ENCODE data around the gene SYT1. TPM values are rescaled to one million over a fixed set of nuclear protein-coding genes. Genes with fewer than 3 reads are reported as not detected.

Gene SYT1
- total RNA-seq, 2 donors from 2014 or later: 1.0 to 22.7 TPM

- H3K27me3 ChIP-seq: no peaks in the 10 kb centered on the region
- H3K4me3 ChIP-seq: no peak overlapping the region
- H3K4me1 ChIP-seq: no peaks in the 10 kb centered on the region
- no peak for DNase-seq
- no peak overlapping the region for H3K27ac ChIP-seq
- TF ChIP-seq CTCF (IDR thresholded peaks at IDR 0.05) (no peak), POLR2A (IDR thresholded peaks at IDR 0.05) (no peak)
- ATAC-seq: no peak
- H3K9me3 ChIP-seq: no peaks in the 10 kb centered on the region
- intact Hi-C loops (cut with DNase I): no loop called here
- H3K36me3 ChIP-seq (replicated peaks in 1 of 2; ENCODE audit: insufficient read depth in 1 of 2, low read depth in 2 of 2): no peaks in the 10 kb centered on the region
- 59 to 68% methylated on average over 10 of the region's 10 CpGs for WGBS, 2 donors
Measured at GRCh38 chr12:79317179-79317847, 452.7 kb downstream of the SYT1 start.

GRCh38 chr12:79322905-79323304, 458.3 kb downstream of the SYT1 start:
- DNase-seq: no peak
- WGBS, 2 donors: 24 to 30% methylated on average over 1 of the region's 1 CpG
- Histone ChIP-seq H3K4me1 (no peaks in the 10 kb centered on the region), H3K36me3 (replicated peaks in 1 of 2; ENCODE audit: insufficient read depth in 1 of 2, low read depth in 2 of 2) (no peaks in the 10 kb centered on the region), H3K4me3 (no peak overlapping the region), H3K27ac (no peak overlapping the region), H3K27me3 (no peaks in the 10 kb centered on the region), H3K9me3 (no peaks in the 10 kb centered on the region)
- intact Hi-C loops (cut with DNase I): no loop called here
- ATAC-seq: no peak
- TF ChIP-seq CTCF (IDR thresholded peaks at IDR 0.05): no peak
- no peak for TF ChIP-seq POLR2A (IDR thresholded peaks at IDR 0.05)

GRCh38 chr12:79324571-79324970, 460.0 kb downstream of the SYT1 start:
- H3K27ac ChIP-seq: no peak overlapping the region
- no peak for ATAC-seq

GRCh38 chr12:79326222-79326621, 461.6 kb downstream of the SYT1 start:
- TF ChIP-seq CTCF (IDR thresholded peaks at IDR 0.05) (no peak), POLR2A (IDR thresholded peaks at IDR 0.05) (no peak)
- Histone ChIP-seq H3K9me3 (no peaks in the 10 kb centered on the region), H3K36me3 (replicated peaks in 1 of 2; ENCODE audit: insufficient read depth in 1 of 2, low read depth in 2 of 2) (no peaks in the 10 kb centered on the region), H3K4me1 (no peaks in the 10 kb centered on the region), H3K4me3 (no peak overlapping the region), H3K27me3 (no peaks in the 10 kb centered on the region), H3K27ac (no peak overlapping the region)
- ATAC-seq: no peak
- WGBS, 2 donors: 66% methylated on average over 2 of the region's 2 CpGs
- intact Hi-C loops (cut with DNase I): no loop called here
- DNase-seq: no peak

More at GRCh38 chr12:79324571-79324970, 460.0 kb downstream of the SYT1 start:
- Histone ChIP-seq H3K4me3 (no peak overlapping the region), H3K9me3 (no peaks in the 10 kb centered on the region), H3K36me3 (replicated peaks in 1 of 2; ENCODE audit: insufficient read depth in 1 of 2, low read depth in 2 of 2) (no peaks in the 10 kb centered on the region), H3K4me1 (no peaks in the 10 kb centered on the region), H3K27me3 (no peaks in the 10 kb centered on the region)
- intact Hi-C loops (cut with DNase I): no loop called here
- DNase-seq: no peak
- TF ChIP-seq POLR2A (IDR thresholded peaks at IDR 0.05): no peak
- no peak for TF ChIP-seq CTCF (IDR thresholded peaks at IDR 0.05)
- WGBS, 2 donors: 60 to 66% methylated on average over 3 of the region's 3 CpGs

GRCh38 chr12:79326663-79327062, 462.1 kb downstream of the SYT1 start:
- no peaks in the 10 kb centered on the region for H3K9me3 ChIP-seq
- DNase-seq: no peak
- H3K4me1 ChIP-seq: no peaks in the 10 kb centered on the region
- intact Hi-C loops (cut with DNase I): no loop called here
- ATAC-seq: no peak
- H3K27me3 ChIP-seq: no peaks in the 10 kb centered on the region
- no peak overlapping the region for H3K4me3 ChIP-seq
- no peak overlapping the region for H3K27ac ChIP-seq
- TF ChIP-seq POLR2A (IDR thresholded peaks at IDR 0.05): no peak
- TF ChIP-seq CTCF (IDR thresholded peaks at IDR 0.05): no peak
- no peaks in the 10 kb centered on the region for H3K36me3 ChIP-seq (replicated peaks in 1 of 2; ENCODE audit: insufficient read depth in 1 of 2, low read depth in 2 of 2)
- WGBS, 2 donors: 55 to 62% methylated on average over 2 of the region's 2 CpGs
